ENCODE results near the gene HCN4. TPM values are rescaled to one million over a fixed set of nuclear protein-coding genes. Genes with fewer than 3 reads are reported as not detected.
A peak's percentile ranks its signal among the peaks of the same experiment; 100 is the strongest.

The HCN4 gene
- total RNA-seq, 4 donors from 2014 or later, result 0.14 TPM; not detected in 3

DNA sequence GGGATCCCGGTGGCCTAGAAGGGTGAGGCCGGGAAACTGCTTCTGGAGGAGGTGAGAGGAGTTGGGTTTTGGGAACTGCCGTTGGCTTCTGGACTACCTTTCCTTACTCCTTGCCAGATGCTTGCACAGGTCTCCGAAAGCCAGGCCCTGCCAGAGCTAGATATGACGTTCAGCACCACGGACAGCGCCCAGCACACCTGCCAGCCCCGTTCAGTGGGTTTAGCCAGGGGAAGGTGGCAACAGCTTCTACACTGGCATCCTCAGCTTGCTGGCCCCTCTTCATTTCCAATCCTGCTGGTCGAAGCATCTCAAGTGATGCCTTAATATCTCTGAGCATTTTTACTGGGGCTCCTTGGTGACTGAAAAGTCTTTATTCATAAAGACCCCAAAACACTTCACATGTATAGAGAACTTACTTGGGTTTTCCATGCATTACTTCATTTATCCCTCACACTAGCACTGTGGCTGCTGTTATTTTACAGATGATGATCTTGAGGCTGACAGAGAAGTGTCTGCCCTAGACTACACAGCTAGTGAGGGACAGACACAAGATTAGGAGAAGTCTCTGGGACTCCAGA lies 21.9 kb downstream of the HCN4 start:
- DNase-seq, result peak; percentile 65
- no peak for TF ChIP-seq POLR2A (IDR thresholded peaks at IDR 0.05)
- TF ChIP-seq EP300 (IDR thresholded peaks at IDR 0.05; ENCODE audit: low read depth), result no peak
- TF ChIP-seq POLR2AphosphoS5 (IDR thresholded peaks at IDR 0.05), result no peak
- no peak for TF ChIP-seq CTCF (IDR thresholded peaks at IDR 0.05)
- Histone ChIP-seq H3K4me3 (no peak overlapping the region), H3K9me3 (no peaks in the 10 kb centered on the region), H3K27ac (no peak overlapping the region), H3K27me3 (peaks cover 13% of the 10 kb centered on the region), H3K4me1 (no peaks in the 10 kb centered on the region), H3K36me3 (no peaks in the 10 kb centered on the region)
- intact Hi-C loops (cut with DNase I; ENCODE audit: low total_unique reads), result no loop called here
- WGBS, 2 donors (ENCODE audit: low coverage in 1 of 2), result 0 to 16% methylated on average over 1 to 9 of the region's 9 CpGs
- in situ Hi-C loops (cut with MboI; ENCODE audit: low pct_ligation_motif_present in 1 of 4, low pct_unique_long_range_greater_than_20kb in 1 of 4, low sequenced_read_pairs in 3 of 4), result no loop called here

GRCh38 chr15:73345658-73346057 lies 23.1 kb downstream of the HCN4 start:
- H3K36me3 ChIP-seq, result no peaks in the 10 kb centered on the region
- H3K4me1 ChIP-seq, result no peaks in the 10 kb centered on the region
- no peak for TF ChIP-seq POLR2AphosphoS5 (IDR thresholded peaks at IDR 0.05)
- no peak for TF ChIP-seq POLR2A (IDR thresholded peaks at IDR 0.05)
- TF ChIP-seq EP300 (IDR thresholded peaks at IDR 0.05; ENCODE audit: low read depth), result no peak
- TF ChIP-seq CTCF (IDR thresholded peaks at IDR 0.05), result no peak
- H3K9me3 ChIP-seq, result no peaks in the 10 kb centered on the region
- no peak overlapping the region for H3K27ac ChIP-seq
- intact Hi-C loops (cut with DNase I; ENCODE audit: low total_unique reads) (no loop called here), in situ Hi-C loops (cut with MboI; ENCODE audit: low pct_ligation_motif_present in 1 of 4, low pct_unique_long_range_greater_than_20kb in 1 of 4, low sequenced_read_pairs in 3 of 4) (no loop called here)
- H3K27me3 ChIP-seq, result peaks cover 13% of the 10 kb centered on the region
- no peak overlapping the region for H3K4me3 ChIP-seq
- DNase-seq, result no peak
- WGBS, 2 donors (ENCODE audit: low coverage in 1 of 2), result 71 to 76% methylated on average over 6 to 7 of the region's 7 CpGs

DNA sequence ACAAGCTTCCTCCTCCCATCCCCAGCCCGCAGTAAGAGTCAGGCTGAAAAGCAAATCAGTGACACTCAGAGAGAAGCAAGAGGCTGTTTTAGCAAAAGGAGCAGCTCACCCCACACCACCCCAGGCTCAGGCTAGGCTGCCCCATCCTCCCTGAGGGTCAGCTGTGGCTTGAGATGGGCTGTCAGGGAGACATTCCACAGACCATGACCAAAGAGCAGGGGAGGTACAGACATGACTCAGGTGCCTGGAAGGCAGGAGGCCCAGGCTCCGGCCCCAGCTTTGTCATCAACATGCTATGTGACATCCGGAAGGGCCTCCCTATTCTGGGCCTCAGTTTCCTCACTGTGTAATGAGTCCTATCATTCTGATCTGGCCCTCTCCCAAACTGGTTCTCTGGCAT lies 24.7 kb downstream of the HCN4 start:
- WGBS, 2 donors (ENCODE audit: low coverage in 1 of 2), result 80 to 83% methylated on average over 2 to 3 of the region's 3 CpGs
- in situ Hi-C loops (cut with MboI; ENCODE audit: low pct_ligation_motif_present in 1 of 4, low pct_unique_long_range_greater_than_20kb in 1 of 4, low sequenced_read_pairs in 3 of 4), result no loop called here
- Histone ChIP-seq H3K36me3 (no peaks in the 10 kb centered on the region), H3K4me3 (no peak overlapping the region), H3K4me1 (no peaks in the 10 kb centered on the region), H3K27ac (no peak overlapping the region), H3K9me3 (no peaks in the 10 kb centered on the region), H3K27me3 (peaks cover 13% of the 10 kb centered on the region)
- TF ChIP-seq CTCF (IDR thresholded peaks at IDR 0.05) (no peak), EP300 (IDR thresholded peaks at IDR 0.05; ENCODE audit: low read depth) (no peak), POLR2A (IDR thresholded peaks at IDR 0.05) (no peak), POLR2AphosphoS5 (IDR thresholded peaks at IDR 0.05) (no peak)
- DNase-seq, result no peak
- intact Hi-C loops (cut with DNase I; ENCODE audit: low total_unique reads), result no loop called here

GRCh38 chr15:73341886-73342600 lies 26.7 kb downstream of the HCN4 start:
- Histone ChIP-seq H3K9me3 (no peaks in the 10 kb centered on the region), H3K4me1 (no peaks in the 10 kb centered on the region), H3K36me3 (no peaks in the 10 kb centered on the region), H3K4me3 (no peak overlapping the region), H3K27me3 (peaks cover 8% of the 10 kb centered on the region), H3K27ac (no peak overlapping the region)
- no peak for TF ChIP-seq POLR2AphosphoS5 (IDR thresholded peaks at IDR 0.05)
- TF ChIP-seq CTCF (IDR thresholded peaks at IDR 0.05), result no peak
- no peak for TF ChIP-seq POLR2A (IDR thresholded peaks at IDR 0.05)
- TF ChIP-seq EP300 (IDR thresholded peaks at IDR 0.05; ENCODE audit: low read depth), result no peak
- 75 to 96% methylated on average over 5 to 14 of the region's 14 CpGs for WGBS, 2 donors (ENCODE audit: low coverage in 1 of 2)
- no peak for DNase-seq
- intact Hi-C loops (cut with DNase I; ENCODE audit: low total_unique reads), result no loop called here
- in situ Hi-C loops (cut with MboI; ENCODE audit: low pct_ligation_motif_present in 1 of 4, low pct_unique_long_range_greater_than_20kb in 1 of 4, low sequenced_read_pairs in 3 of 4), result no loop called here
